ENCODE measurements around the gene OSBP2.

- no peak for TF ChIP-seq GATA2 (IDR thresholded peaks at IDR 0.05; ENCODE audit: low read depth, low read length)
- TF ChIP-seq GATA3 (IDR thresholded peaks at IDR 0.05; ENCODE audit: low read depth, low read length): no peak
Measured at GRCh38 chr22:30861688-30862552, 167.2 kb downstream of the OSBP2 start.
